ENCODE data around the gene ABCC3.

ABCC3 gene

GRCh38 chr17:50642722-50643656 lies 8.3 kb downstream of the ABCC3 start:
- DNase-seq (ENCODE audit: low read depth), result no peak

GRCh38 chr17:50645748-50646682 lies 11.3 kb downstream of the ABCC3 start:
- no peak for DNase-seq (ENCODE audit: low read depth)

- DNase-seq (ENCODE audit: low read depth), result no peak
Measured at GRCh38 chr17:50647187-50647586, 12.5 kb downstream of the ABCC3 start.

- DNase-seq (ENCODE audit: low read depth), result no peak
Measured at GRCh38 chr17:50649042-50649908, 14.6 kb downstream of the ABCC3 start.

GRCh38 chr17:50651661-50652060 lies 17.0 kb downstream of the ABCC3 start:
- DNase-seq (ENCODE audit: low read depth), result no peak

- DNase-seq (ENCODE audit: low read depth), result no peak
Measured at GRCh38 chr17:50653738-50654137, 19.1 kb downstream of the ABCC3 start.

GRCh38 chr17:50656509-50656908 lies 21.8 kb downstream of the ABCC3 start:
- no peak for DNase-seq (ENCODE audit: low read depth)

GRCh38 chr17:50657054-50657453 lies 22.4 kb downstream of the ABCC3 start:
- DNase-seq (ENCODE audit: low read depth), result no peak

GRCh38 chr17:50657627-50658026 lies 22.9 kb downstream of the ABCC3 start:
- DNase-seq (ENCODE audit: low read depth), result no peak

- DNase-seq (ENCODE audit: low read depth), result no peak
Measured at GRCh38 chr17:50658616-50659015, 23.9 kb downstream of the ABCC3 start.

- DNase-seq (ENCODE audit: low read depth), result no peak
Measured at GRCh38 chr17:50659179-50659578, 24.5 kb downstream of the ABCC3 start.

- no peak for DNase-seq (ENCODE audit: low read depth)
Measured at GRCh38 chr17:50660042-50660886, 25.6 kb downstream of the ABCC3 start.

- DNase-seq (ENCODE audit: low read depth), result no peak
Measured at GRCh38 chr17:50660887-50661345, 26.2 kb downstream of the ABCC3 start.

- no peak for DNase-seq (ENCODE audit: low read depth)
Measured at GRCh38 chr17:50661348-50661747, 26.7 kb downstream of the ABCC3 start.

GRCh38 chr17:50661795-50662391 lies 27.2 kb downstream of the ABCC3 start:
- no peak for DNase-seq (ENCODE audit: low read depth)

GRCh38 chr17:50662632-50663225 lies 28.0 kb downstream of the ABCC3 start:
- no peak for DNase-seq (ENCODE audit: low read depth)

GRCh38 chr17:50663812-50664374 lies 29.2 kb downstream of the ABCC3 start:
- DNase-seq (ENCODE audit: low read depth), result no peak

GRCh38 chr17:50664788-50665458 lies 30.2 kb downstream of the ABCC3 start:
- DNase-seq (ENCODE audit: low read depth), result no peak

- DNase-seq (ENCODE audit: low read depth), result no peak
Measured at GRCh38 chr17:50665838-50666237, 31.2 kb downstream of the ABCC3 start.

Data from T follicular helper cell (primary cell).